ENCODE results near the gene MEGF11.
A peak's percentile ranks its signal among the peaks of the same experiment; 100 is the strongest.

Gene MEGF11

DNA sequence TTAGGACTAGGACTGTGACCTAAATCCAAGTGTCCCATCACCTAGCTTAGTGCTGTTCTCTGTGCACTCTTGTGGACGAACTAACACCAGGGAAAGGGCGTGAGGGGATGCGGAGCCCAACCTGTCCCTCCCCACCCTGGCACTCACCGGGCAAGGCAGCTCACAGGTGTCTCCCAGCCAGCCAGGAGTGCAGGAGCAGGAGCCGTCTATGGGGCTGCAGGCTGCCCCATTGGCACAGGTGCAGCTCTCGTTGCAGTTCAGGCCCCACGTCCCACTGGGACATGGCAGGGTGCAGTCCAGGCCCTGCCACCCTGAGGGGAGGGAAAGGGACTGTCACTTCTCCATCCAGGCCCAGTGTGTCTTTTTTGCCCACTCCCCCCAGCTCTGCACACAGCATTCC, 324.0 kb downstream of the MEGF11 start:
- DNase-seq = no peak

DNA sequence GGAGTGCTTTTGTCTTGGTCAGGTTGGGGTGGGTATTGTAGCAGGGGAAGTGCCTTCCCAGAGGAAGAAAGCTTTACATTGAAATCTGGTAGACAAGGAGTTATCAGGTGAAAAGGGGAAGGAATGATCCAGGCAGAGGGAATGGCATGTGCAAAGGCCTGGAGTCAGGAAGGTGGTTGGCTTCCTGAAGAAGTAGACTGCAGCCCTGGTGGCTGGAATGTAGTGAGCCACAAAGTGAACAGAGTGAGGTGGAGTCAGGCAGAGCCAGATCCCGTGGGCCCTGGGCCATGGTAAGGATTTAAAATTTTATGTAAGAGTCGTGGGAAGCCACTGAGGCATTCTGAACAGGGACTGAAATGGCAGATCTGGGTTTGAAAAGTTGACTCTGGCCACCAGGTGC, 326.0 kb downstream of the MEGF11 start:
- DNase-seq = no peak

DNA sequence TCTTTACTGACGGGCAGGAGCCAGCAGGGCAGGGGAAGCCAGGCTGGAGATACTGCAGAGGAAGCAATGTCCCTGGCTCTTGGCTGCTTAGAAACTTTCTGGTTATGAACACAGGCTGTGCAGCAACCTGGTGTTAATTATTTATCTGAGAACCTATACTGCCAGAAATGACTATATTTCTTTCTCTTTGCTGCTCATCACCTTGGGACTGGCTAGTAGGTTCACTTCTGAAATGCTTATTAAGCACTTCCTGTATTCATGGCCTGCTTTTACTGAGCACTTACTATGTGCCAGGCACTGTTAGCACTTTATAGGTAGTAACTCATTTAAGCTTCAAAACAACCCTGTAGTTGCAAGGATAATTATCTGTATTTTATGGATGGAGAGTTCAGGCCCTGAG, 326.7 kb downstream of the MEGF11 start:
- DNase-seq = no peak

DNA sequence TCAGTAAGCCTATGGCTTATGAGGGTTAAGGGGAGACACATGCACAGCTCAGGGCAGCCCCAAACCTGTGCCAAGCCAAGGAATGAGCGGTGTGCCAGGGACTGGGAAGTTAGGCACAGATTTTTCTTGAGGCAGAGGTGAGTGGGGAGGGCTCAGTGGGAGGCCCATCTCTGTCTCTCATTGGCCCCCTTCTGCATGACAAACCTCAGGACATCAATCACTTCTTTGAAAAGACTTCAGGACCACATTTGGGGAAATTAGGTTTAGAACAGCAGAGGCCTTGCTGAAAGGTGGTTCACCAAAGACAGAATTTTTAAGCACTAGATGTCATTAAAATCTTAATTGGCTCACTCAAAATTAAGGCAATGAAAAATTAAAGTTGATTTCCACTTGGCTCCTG, 327.1 kb downstream of the MEGF11 start:
- DNase-seq = no peak

DNA sequence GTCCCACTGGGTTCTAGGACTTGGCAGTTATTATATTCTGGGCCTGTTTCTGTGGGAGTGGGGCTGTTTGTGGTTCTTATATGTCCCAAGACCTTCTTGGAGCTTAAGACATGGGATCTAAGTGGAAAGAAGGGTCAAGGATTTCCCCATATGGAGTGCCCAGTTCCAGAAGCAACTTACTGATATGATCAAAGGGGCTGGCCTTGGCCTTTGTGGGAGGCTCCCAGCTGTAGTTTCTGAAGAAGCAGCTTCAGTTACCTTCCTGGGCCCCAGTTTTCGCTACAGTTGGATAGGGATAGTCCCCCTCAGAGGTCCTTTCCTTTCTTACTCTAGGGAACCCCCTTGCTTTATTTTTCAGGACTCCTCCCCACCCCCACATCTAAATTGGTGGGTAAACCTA, 328.2 kb downstream of the MEGF11 start:
- DNase-seq = no peak

DNA sequence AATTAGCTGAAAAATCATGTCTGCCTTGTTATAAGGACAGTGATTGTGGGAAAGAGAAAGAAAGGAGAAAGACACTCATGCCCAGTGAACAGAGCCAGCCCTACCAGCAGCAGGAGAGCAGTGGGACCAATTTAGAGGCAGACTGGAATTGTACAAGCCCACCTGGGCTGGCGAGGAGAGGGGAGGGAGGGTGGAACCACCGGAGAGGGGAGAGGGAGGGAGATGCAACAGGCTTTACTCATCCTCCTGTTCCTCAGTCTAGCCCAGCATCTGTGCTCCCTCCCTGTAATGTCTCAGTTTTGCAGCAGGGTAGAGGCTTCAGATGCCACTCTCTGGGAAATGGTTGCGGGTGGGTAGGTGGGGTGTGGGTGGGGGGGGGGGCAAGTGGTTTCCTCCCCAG, 329.5 kb downstream of the MEGF11 start:
- DNase-seq = no peak

DNA sequence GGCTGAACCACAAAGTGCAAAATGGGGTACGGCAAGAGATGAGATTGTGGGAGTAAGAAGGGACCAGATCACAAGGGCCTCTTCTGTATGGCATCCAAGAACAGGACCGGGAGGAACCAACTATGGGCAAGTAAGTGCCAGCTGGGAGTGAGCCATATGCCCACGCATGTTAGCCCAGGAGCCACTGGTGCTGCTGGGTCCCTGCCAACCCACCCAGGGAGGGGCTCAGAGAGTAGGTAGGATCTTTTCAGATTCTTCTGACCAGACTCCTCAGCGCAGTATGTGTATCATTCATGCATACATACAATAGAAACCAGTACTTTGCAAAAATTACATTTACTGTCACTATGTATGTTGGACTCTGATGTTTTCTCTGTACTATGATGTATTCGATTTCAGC, 330.3 kb downstream of the MEGF11 start:
- no peak for DNase-seq

DNA sequence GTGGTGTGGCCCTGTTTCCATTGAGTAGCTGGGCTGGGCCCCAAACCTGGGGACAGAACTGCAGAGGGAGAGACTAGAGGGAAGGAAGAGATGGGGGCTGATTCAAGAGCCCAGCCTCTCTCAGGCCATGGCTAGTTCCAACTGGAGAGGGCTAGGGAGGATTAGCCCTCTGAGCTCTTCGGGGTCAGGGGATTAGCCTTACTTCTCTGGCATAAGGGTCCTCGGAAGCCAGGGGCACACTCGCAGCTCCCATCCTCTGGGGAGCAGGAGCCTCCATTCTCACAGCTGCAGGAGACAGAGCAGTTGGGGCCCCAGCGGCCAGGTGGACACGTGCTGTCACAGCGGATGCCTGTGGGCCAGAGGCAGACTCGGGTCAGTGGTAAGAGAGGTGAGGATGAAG, 330.9 kb downstream of the MEGF11 start:
- DNase-seq = no peak

DNA sequence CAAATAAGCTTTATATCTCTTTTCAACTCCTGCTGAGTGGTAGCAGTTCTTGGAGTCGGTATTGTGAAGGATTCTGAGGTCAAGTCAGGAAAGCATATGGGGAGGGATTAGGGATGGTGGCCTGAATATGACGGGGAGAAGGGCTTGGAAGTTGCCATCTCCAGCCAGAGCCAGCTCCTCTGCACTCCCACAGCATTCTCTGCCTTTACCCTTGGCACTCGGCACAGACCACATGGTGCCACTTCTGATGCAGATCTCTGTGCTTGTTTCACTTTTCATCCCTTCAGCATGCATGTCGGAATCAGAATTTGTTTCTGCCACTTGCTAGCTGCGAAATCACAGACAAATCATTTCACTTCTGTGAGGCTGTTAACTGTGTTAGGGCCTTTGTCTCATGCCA, 331.8 kb downstream of the MEGF11 start:
- DNase-seq = no peak

DNA sequence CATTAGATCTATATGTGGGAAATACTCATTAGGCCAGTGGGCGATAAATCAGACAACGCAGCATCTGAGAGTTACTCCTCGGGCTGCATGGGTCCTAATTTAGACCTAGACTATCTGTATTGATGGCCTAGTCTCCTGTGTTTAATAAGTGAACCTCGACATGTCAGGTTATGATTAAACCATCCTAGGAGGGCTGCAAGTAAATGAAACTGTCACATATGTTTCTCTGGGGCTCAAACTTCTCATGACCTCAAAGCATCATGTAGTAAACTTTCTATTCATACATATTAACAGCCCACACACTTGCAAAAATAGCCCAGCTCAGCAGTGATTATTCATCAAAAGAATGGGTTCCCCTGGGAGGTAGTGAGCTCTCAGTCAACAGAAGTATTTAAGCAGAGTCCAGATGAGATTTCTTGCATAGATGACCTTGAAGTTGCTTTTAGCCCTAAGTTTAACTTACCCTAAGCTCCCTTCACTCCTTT, 332.7 kb downstream of the MEGF11 start:
- peak; percentile 14 for DNase-seq

DNA sequence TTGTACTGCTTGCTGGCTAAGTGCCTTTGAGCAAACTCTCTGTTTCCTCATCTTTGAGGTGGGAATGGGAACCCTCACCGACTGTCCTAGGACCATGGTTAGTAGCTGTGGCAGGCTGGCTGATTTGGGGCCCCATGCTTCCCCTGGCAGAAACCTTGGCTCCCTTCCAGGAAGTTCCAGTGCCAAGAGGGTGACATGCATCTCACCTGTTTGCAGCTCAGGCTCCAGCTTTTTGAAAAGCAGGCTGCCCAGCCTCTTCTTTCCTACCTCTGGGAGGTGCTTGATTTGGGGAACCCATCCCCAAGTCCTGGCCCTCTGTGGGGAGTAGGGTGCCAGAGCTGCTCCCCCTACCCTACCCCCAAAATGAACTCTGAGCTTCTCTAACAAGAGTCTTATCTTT, 333.4 kb downstream of the MEGF11 start:
- DNase-seq = no peak

DNA sequence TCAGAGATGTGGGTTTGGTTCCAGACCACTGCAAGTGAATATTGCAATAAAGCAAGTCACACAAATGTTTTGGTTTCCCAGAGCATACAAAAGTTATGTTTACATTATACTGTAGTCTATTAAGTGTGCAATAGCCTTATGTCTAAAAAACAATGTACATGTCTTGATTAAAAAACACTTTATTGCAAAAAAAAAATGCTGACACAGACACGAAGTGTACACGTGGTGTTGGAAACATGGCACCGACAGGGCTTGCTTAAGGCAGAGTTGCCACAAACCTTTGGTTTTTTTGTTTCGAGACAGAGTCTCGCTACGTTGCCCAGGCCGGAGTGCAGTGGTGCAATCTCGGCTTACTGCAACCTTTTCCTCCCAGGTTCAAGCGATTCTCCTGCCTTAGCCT, 334.2 kb downstream of the MEGF11 start:
- no peak for DNase-seq

DNA sequence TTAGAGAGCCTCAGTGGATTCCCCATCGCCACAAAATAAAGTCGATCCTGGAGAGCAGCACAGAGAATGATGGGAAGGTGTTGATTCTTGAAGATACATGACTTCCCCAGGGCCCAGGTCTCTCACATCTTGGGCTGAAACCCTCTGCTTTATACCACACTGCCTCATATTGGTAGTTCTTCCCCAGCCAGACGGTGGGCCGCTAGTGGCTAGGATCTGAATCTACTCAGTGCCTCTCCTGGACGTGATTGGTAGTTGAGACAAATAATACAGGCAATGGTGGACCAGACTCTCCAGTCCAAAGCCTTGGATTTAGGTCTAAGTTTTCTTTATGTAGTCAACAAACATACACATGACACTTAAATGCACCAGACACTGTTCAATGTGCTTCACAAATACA, 334.6 kb downstream of the MEGF11 start:
- no peak for DNase-seq

DNA sequence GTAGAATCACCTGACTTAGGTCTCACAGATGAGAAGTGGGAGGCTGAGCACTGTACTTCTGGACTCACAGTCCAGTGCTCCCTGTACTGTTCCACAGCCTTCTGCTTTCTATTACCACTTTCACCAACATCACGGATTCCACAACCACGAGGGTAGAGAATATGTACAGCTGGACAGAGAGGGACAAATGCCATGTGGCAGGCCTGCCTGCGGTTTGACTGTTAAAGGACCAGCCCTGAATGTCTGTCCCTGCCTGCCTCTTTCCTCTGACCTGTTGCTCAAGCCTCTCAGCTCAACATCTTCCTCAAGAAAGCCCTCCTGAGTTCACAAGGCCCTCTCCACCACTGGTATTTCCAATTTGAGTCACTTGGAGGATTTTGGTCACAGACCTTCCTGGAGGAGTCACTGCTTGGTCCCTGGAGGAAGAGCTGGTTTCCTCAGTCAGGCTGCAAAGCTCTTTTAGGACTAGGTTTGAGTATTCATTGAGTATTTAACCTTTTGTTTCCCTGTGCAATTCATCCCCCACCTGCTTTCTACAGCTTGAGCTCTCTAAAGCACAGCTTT, 335.1 kb downstream of the MEGF11 start:
- DNase-seq = no peak

DNA sequence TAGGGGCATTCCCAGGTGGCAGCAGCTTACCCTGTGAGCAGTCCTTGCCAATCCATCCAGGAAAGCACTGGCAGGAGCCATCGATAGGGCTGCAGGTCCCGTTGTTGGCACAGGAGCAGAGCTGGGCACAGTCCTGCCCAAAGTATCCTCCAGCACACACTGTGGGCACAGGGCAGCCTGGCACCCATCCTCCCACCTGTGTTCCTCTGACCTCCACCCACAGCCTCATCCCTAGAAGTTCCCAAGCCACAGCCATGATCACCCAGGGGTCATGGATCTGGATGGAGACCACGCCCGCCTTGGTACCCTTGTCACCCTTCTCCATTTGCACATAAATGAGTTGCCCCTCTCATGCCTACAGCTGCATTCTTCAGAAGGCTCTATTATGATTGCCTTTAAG, 335.6 kb downstream of the MEGF11 start:
- DNase-seq = no peak

DNA sequence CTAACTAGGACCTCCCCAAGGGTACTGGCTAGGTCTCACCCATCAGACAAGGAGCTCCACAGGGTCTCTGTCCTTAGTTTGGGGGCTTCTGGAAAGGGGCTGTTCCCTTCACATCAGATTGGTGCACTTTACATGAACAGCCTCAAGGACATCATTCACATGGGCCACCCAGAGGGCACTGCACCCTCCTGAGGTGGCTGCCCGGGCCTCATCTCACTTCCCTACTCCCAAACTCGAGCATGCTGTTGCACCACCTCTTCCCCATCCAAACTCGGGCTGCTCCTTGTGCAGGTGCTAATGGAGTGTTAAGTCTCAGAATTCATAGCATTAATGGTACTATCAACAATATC, 336.2 kb downstream of the MEGF11 start:
- no peak for DNase-seq

DNA sequence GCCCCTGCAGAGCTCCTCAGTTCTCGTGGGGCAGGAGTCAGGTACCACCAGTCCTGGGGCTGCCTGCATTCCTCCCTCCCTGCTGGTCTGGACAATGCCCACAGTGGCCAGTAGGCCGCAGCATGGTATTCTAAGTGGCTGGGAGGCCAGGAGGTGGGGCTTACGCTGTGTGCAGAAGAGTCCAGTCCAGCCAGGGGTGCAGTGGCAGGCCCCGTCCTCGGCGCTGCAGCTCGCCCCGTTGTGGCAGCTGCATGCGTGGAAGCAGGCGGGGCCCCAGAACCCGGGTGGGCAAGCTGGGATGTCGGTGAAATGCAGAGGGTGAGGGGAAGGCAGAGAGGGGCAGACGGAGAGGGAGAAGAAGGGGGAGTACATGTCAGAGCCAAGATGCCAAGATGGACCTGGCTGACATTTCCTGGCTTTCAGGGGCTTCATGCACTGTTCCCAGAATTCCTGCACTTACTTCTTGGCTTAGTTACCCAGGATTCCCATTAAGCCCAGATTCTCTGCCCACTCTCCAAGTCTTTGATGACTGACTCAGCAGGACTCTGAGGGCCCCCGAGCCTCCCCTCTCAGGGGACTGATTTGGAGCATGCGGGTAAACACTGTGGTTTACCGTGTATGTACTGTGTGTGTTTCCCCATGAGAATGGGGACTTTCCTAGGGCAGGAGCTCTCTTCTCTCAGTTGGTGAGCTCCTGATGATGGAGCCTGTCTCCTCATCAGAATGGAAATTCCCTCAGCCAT, 336.7 kb downstream of the MEGF11 start:
- peak; percentile 60 for DNase-seq

DNA sequence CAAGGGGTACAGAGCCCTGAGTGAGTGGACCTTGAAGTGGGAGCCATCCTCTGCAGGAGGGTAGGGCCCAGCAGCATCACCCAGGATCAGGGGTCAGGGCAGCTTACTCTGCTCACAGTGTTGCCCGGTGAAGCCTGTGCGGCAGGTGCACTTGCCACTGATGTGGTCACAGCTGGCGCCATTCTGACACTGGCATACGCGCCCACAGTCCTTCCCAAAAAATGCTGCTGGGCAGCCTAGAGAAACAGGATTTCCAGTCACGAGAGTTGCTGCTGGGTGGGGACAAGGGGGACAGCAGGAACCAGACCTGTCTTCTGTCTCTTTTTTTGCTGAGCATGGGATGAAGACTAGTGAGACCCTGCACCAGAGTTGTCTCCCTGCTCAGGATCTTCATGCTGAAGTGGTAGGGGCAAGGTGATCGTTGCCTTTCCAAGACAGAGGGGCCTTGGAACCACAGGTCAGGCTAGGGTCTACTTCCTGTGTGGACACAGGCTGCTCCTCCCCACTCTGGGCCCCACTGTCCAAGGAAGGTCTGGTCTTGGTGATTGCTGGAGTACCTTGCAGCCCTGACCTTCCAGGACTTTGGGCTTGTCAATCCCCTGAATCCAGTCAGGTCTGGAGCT, 337.4 kb downstream of the MEGF11 start:
- DNase-seq = no peak

DNA sequence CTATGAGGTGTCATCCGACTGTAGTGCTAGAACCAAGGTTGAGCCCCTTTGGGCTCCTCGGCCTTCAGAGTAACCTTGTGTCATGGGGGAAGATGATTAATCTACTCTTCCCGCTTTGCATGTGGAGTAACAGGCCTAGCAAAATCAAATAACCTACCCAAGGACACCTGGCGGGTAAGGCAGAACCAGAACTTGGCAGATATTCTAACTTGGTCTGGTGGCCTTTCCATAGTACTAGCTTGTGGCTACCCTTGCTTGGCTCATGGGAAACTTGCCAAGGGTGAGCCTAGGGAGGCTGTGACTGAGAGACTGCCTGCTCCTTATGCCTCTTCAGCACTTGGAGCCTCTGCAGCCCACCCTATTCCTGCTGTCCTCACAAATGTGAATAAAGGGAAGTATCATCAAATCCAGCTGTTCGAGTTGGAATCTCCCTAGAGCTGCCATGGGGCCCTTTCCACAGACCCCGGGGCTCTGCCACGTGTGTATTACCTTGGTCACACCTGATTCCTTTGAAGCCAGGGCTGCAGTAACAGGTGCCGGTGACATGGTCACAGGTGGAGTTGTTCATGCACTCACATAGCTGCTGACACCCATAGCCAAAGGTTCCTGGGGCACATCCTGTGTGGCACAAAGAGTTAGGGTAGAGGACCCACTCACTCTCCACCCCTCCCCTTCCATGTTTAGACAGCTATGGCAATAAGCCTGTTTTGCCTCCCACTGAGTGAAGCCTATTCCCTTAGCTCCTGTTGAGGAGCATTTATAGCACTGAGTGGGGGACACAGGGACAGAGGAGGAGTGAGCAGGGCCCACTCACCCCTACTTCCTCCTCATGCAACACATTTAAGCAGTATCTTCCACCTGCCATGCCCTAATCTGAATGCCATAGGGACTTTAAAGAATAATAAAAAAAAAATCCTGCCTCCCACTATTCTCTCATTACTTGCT, 338.3 kb downstream of the MEGF11 start:
- no peak for DNase-seq

DNA sequence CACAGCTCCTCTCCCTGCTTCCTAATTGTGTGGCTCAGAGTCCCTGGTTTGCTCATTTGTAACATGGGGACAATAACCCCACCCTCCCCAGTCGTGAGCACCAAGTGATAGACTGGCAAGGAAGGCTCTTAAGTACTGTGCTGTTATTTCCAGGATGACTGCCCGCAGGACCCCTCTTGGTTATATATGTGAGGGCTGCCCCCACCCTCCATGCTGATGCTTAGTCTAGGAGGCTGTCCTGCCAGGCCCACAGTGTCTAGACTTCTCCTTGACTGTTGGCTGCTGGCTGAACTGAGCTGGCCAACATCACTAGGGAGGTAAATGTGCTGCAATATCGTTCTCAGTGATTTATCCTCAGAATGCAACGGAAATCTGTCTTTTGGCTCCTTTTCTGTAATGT, 339.2 kb downstream of the MEGF11 start:
- DNase-seq = no peak

DNA sequence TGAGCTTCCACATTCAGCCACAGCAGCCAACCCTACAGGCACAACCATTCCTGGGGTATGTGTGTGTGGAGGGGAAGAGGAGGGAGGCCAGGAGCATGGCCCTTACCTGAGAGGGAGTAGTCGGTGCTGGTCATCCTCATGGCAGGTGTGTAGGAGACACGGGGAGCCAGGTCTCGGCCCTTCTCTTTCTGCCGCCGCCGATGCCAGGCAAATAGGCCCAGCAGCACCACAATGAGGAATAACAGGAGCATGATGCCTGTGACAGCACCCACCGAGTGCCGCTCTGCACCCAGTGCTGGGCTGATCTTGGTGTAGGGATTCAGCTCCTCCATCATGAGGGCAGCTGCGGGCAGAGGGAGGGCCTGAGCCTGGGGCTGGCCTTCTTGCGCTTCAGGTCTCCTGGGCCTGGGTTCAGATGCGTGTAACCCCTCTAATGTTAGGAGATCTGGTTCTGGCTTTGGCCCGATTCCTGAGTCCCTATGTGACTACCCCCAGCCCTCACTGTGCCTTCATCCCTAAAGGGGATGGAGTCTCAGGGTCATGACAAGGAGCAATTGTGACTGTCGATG, 339.8 kb downstream of the MEGF11 start:
- no peak for DNase-seq

DNA sequence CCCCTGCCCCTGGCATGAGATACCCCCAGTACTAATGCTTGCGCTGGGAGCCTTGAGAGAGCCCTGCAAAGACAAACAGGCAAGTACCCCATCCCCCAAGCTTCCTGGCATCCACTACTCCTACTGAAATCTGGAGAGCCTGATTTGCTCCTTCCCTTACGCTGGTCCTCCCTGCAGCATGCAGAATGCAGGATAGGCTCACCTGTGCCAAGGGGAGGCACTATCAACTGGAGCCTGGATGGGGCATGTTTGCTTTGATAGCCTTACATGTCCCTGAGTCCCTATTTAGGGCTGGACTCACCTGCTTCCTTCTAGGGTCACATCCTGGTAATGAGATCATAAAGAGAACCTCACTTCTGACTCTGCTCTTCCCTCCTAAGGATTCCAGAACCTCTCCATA, 341.3 kb downstream of the MEGF11 start:
- no peak for DNase-seq

DNA sequence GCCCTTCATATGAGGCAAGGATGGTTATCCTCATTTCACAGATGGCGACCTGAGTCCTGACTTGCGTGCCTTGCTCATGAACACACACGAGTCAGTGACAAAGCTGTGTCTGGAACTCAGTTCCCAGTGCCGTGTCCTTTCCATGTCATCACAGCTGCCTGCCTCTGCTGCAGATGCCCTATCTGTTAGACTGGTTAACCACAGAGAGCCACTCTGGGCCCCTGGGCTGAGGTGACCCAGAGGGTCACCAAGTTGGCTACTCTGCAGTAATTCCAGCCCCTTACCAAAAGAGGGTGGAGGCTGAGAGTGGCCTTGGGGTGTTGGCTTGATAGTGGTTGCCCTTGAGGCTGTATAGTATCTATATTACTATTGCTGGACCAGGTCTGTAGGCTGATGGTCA, 343.2 kb downstream of the MEGF11 start:
- DNase-seq = no peak
